Stimulated activated CD4-positive, alpha-beta T cell treated with anti-CD3 and anti-CD28 coated beads, TNF-alpha, amount 100 ng/mL, for 48 hours (primary cell): ENCODE results near the gene C1QL4.
"Not testable (repeated sequence)": the region's sequence is repeated elsewhere in the genome, so short reads cannot be mapped to it uniquely, and the experiment has no call there.

Source experiments
- DNase-seq, 3 donors: peaks; one replicate each; pipeline ENCODE4 v3.0.0-alpha.2; 2020; ENCODE audit warnings: low read depth in 3 of 3

Gene C1QL4

DNA sequence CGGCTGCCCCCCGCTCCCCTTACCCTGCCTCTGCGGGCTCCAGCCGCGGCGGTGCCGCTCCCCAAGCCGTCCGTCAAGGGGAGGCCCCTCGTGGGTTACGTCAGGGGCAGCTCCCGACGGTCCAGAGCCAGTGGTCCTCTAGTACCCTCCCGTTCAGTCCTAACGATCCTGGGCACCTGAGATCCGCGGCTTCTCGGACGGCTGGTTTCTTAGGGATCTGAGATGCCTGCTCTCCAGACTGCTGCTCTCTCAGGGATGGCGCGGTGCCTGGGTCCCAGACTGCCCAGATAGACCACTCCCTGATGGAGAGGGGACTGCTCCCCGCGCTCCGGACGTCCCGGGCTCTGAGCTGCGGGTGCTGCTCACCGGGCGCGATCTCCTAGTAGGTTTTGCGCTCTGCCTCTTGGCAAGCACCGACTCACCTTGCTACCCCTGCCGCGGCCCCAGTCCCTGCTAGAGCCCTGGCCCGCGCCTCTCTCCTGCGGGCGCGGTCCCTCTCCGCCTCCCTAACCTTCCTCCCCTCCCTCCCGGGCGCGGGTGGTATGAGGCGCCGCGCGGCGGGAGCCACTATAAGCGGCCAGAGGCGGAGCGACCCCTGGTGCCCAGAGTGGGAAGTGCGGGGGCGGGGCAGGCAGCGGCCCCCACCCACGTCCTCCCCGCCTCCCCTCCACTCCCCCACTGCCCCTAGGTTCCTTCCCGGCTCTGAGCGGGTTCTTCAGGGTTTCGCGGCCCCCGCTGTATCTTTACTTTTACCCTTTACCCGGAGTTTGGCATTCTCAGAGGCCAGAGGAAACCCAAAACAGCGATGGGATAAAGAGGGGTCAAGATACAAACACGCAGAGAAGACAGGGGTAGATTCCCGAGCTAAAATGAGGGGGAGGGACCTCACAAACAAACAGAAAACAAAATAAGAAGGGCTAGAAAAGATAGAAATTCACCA is at the start of gene C1QL4:
C1QL4 (minus strand) TSS at position 544 of the 940 bp plus-strand sequence. CDS start 711 bp downstream, outside the sequence.
- peak; percentile 69 to 84 (median 82) for DNase-seq

DNA sequence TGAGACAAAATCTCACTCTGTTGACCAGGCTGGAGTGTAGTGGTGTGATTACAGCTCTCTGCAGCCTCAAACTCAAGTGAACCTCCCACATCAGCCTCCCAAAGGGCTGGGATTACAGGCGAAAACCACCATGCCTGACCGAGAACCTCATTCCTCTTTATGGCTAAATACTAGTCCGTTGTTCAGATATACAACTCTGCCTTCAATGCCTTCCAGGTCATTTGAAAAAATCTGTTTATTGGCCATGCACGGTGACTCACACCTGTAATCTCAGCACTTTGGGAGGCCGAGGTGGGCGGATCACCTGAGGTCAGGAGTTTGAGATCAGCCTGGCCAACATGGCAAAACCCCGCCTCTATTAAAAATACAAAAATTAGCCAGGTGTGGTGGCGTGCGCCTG is 43.2 kb upstream of the C1QL4 start:
- not testable (repeated sequence) for DNase-seq

DNA sequence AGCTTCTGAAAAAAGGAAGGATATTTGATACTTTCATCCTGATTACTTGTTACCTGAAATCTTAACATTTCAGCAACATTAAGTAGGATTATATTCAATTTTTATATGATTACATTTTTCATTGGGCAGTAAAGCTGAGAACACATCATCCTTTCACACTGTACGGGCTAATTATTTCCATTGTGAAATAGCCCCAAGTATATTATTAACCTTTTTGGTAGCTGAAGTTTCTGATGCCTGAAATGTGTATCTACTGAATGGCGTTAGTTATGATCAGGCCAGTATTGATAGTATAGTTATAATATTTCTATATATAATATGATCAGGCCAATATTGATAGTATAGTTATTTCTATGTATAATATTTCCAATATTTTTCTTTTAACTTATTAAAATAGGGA is 40.4 kb upstream of the C1QL4 start:
- no peak for DNase-seq

DNA sequence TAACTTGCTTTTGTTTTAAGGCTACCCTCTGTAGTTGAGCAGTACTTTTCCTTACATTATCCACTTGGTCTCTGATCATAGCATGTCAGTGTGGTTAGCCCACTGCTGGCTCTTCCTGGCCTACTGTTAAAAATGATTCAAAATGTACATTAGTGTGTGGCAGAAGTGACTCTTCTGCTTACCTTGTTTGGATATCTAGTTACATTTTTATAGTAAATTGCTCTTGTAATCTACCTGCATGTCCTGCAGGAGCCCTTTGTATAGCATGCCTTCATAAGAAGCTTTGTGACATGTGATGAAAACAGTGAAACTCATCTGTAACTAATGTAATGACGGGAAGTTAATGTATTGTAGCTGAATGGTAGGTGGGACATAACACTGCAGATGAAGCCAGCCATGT is 38.4 kb upstream of the C1QL4 start:
- DNase-seq = no peak

DNA sequence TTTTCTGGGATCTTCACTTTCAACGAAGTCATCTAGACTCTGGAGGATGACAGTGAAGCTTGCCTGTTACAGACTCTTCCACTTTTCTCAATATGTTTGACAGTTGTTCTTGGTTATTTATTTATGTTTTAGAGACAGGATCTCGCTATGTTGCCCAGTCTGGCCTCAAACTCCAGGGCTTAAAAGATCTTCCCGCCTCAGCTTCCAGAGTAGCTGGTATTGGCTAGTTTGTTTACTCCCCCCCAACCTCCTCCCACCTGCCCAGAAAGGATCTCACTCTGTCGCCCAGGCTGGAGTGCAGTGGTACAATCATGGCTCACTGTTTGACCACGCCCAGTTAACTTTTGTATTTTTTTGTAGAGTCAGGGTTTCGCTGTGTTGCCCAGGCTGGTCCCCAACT is 33.6 kb upstream of the C1QL4 start:
- DNase-seq = no peak

DNA sequence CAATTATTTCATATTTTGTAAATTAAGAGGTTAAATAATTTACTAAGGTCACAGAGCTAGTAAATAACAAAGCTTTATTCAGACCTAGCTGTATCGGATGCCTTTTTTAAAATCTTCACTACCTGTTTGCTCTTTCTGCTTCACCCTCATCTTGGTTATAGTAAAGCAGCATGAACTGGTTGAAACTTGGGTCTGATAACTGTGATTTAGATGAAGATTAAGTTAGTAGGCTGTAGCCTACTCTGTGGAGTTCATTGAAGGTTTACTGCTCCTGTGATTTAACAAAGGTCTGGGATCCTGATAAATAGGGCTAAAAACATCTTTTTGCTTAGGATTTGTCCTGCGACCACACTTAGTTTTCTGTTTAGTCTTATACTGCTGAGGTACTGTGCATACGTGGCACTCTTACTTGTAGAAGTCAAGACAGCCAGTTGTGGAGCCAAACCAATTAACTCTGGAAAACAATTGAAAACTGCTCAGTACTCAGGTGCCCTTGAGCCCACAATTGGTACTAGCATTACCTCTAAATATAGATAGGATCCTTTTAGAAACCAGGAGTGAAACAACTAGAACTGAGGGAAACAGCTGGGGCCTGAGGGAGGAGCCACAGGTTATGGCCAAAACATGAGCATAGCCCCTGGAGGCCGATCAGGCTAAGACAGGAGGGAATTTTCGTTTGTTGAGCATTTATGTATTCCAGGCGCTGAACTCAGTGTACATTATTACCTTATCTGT is 32.6 kb upstream of the C1QL4 start:
- no peak for DNase-seq

DNA sequence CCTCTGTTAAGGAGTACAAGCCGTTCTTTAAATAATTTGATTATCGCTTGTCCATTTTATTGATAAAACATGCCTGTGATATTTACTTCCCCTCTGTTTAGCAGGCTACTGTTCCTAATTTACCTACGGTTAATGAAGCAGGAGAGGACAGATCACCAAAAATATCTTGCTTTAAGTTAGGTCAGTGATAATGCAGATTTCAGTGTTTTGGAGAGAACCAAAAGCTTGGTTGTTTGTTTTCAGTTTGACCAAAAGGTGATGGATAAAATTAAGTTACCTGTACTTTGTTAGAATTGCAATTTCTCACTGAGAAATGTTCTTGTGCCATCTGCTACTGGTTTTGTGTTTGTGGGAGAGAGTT is 31.2 kb upstream of the C1QL4 start:
- DNase-seq = no peak

DNA sequence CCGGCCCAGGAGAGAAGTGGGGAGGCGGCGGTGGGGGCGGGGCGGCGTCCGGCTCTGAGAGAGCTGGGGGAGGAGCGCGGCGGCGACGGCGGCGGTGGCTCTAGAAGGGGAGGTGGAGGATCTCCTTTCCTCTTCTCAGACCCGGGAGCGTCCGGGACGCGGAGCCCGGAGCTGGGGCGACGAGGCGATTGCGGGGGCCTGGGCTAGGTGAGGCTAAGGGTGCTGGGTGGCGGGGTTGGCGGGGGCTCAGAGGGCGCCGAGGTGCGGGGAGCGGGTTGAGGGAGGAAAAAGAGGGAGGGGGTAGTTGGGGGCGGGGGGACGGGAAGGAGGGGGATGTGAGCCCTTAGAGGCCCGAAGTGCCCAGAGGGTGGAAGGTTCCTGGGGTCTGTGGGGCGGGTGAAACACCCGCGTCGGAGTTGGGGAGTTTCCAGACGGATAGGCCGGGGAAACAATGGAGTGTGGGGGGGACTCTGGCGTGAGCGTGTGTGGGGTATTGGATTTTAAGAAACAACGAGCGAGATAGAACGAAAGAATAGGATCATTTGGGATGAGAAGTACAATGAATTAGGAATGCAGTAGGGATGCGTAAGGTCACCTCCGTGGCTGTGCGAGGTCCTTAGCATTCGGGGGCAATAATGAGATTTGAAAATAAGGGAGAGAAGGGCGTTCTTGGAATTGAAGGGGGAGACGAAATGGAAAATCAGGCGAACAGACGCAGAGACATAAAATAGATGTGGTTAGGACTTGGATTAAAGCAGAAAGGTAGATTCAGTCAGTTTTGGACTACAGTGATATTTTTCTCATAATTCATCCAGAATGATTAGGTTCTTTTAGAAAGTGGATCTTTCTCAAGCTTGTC is 30.6 kb upstream of the C1QL4 start, which contains the start of gene SPATS2:
SPATS2 (plus strand) TSS at position 82 of the 859 bp plus-strand sequence. CDS start 93,551 bp downstream, outside the sequence.
- DNase-seq = no peak

DNA sequence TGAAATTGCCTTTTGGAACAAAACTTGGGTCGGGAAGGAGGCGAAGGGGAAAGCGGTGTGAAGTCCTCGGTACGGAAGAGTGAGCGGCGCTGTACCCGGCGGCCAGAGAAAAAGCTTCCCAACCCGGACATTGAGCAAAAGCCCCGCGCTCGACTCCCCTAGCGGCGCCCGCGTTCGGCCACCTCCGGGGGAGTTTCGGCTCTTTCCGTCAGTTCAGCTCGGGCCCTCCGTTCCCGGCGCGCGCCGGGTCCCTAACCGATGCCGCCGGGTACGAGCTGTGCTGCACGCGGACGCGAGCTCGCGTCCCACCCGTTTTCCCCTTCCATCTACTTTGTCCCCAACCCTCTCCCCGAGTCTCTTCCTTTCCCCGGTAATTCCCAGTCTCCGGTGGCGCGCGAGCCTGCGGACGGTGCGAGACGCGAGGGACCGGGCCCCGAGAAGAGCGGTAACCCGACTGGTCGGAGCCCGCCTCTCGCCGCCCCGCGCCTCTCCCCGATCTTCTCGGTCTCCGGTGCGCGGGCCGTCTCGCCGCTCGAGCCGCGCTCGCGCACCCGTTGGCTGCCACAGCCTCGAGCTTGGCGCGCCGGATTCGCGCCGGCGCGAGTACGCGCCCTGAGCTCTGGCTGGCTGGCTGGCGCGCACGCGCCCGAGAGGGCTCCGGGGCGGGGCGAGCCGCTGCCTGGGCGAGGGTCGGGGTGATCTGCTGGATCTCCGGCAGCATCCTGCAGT is 29.8 kb upstream of the C1QL4 start:
- DNase-seq = peak; percentile 79 to 91 (median 83)

DNA sequence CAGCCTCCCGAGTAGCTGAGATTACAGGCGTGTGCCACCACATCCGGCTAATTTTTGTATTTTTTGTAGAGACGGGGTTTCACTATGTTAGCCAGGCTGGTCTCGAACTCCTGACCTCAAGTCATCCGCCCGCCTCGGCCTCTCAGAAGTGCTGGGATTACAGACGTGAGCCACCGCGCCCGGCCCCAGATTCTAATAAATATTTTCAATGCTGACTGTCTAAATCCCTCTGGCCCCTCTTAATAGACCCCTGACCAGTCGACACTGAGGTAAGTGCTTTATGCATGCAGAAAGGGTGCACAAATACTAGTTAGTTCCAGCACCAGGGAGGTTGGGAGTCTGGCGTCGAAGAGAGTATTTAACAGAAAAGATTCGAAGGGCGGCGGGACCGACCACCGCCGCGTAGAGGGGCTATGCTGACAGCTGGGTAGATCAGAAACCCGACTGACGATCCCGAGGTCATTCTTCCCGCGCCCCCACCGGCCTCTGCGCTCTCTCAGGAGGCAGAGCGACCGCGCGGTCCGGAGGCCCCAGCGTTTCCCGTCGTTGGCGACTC is 29.2 kb upstream of the C1QL4 start:
- no peak for DNase-seq

DNA sequence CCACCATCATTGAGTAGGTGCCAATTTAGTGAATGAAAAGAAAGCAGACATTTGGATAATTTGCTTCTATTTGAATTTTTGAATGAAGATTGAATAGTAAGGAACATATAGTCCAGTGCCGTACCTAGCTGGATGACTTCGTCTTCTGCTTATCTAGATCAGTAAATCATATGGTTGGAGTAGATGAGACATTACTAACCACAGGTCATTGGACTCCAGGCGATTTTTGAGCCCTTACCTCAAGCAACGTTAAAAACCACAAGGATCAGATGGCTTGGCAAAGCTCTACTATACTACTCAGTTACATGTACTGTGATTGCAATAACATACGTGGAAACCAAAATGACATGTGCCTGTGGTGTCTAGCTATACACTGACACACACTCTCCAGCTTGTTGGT is 28.6 kb upstream of the C1QL4 start:
- DNase-seq = no peak

DNA sequence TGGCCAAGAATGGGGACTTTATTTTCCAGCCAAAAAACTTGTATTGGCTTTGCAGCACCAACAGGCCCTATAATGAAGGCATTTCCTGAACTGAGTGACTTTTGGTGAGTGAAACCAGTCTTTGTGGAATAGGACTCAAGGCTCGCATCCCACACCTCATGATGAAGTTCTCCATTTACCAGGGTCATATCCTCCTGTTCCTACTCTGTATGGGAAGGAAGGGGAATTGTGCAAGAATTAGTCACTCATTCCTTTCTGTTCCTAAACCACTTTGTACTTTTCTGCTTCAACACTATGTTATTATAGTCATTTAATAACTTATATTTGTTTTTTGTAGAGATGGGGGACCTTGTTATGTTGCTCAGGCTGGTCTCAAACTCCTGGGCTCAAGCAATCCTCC is 28.0 kb upstream of the C1QL4 start:
- no peak for DNase-seq

DNA sequence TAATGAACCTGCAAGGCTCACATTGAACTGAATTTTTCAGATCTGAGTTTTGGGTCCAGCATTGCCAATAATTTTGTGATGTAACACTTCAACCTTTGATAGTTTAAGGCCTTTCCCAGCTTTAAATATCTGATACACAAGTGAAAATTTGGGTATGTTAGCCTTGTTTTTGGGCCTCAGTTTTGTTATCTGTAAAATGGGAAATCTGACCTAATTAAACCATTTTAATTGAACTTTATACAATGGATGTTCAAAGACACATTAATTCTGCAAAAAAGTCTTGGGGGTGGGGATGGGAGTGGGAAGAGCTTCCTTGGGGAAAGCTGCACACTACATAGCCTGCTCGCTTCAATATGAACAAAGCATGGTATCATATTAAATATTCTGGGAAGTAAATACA is 25.1 kb upstream of the C1QL4 start:
- DNase-seq = no peak

DNA sequence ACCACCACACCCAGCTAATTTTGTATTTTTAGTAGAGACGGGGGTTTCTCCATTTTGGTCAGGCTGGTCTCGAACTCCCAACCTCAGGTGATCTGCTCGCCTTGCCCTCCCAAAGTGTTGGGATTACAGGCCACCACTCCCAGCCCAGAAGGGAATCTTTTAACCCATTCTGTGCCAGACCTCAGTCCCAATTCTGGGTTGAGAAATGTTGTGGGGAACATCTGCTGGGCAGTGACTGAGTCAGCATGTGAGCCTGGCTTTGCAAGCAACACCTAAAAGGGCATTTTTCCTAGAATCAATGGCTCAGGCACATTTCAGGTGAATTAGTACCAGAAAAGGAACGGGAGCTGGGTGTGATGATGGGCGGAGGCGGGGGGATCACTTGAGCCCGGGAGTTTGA is 22.7 kb upstream of the C1QL4 start:
- DNase-seq = no peak

DNA sequence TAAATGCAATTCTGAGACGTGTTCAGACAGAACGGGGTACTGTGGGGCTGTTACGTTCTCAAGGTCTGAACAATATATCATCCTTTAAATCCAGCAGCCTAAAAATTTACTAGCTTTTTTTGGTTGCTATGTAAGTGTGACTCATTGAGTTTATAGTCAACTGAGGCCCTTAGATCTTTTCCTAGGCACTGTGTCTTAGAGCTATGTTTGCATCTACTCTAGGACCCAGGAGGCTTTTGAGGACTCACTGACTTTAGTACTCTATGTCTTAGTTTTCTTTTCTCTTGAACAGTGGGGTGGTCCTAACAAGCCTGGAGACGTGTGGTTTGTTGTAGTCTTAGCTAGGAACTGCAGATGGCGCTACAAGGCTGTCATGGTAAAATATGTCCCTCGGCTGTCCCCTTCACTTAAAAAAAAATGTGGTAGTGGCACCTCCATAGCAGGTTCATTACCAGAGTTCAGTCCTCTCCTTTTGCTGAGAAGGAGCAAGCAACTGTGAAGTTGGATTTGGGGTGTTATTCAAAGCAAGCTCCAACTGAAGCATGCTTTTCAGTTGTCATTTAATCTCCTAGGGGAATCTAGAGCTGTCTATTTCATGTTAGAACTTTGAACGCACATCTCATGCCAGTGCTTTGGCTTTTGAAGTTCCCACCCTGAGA is 21.6 kb upstream of the C1QL4 start:
- DNase-seq = no peak

DNA sequence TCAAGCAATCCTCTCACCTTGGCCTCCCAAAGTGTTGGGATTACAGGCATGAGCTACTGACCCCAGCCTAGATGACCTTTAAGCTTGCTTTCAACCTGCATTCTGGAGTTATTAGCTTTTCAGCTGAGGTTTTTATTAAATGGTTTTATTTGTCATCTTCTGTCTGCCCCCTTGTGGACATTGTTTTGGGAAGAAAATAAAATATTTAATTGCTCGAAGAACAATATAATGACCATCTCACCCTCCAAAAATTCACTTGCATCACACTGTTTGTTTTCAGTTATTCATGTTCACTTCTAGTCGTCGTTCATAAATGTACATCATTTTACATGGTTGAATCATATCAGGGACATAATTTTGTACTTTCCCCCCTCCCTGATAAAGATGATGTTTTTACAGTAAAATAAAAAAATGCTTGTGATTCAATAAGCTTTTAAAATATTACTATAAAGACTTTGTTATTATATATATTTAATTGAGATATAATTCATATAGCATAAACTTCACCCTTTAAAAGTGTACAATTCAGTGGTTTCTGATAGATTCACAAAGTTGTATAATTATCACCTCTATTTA is 20.2 kb upstream of the C1QL4 start:
- DNase-seq = no peak

DNA sequence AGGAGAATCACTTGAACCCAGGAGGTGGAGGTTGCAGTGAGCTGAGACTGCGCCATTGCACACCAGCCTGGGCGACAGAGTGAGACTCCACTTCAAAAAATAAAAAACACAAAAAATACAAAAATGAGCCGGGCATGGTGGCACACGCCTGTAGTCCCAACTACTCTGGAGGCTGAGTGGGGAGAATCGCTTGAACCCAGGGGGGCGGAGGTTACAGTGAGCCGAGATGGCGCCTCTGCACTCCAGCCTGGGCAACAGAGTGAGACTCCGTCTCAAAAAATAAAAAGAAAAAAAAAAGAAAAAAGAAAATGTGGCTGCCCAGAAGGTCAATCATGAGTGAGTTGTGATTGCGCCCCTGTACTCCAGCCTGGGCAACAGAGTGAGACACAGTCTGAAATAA is 18.9 kb upstream of the C1QL4 start:
- no peak for DNase-seq

DNA sequence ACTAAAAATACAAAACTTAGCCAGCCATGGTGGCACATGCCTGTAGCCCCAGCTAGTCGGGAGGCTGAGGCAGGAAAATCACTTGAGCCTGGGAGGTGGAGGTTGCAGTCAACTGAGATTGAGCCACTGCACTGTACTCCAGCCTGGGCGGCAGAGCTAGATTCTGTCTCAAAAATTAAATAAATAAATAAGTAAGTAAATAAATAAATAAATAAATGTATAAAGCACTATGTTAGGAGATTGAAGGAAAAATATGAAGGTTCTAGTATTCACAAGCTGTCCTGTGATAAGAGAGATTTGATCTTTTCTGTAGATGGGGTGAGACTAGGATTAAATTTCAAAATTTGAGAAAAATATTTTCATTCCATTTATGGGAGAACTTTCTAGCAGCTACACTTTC is 15.4 kb upstream of the C1QL4 start:
- DNase-seq = no peak

DNA sequence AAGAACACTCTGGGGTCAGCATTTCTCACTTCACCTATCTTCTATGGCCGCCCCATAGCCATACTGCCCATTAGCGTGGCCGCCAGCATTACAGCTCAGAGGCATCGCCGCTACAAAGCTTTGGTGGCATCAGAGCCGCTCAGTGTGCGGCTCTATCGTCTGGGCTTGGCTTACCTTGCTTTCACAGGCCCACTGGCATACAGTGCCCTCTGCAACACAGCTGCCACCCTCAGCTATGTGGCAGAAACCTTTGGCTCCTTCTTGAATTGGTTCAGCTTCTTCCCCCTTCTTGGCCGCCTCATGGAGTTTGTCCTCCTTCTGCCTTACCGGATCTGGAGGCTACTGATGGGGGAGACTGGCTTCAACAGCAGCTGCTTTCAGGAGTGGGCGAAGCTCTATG is 12.3 kb upstream of the C1QL4 start:
- DNase-seq = no peak

DNA sequence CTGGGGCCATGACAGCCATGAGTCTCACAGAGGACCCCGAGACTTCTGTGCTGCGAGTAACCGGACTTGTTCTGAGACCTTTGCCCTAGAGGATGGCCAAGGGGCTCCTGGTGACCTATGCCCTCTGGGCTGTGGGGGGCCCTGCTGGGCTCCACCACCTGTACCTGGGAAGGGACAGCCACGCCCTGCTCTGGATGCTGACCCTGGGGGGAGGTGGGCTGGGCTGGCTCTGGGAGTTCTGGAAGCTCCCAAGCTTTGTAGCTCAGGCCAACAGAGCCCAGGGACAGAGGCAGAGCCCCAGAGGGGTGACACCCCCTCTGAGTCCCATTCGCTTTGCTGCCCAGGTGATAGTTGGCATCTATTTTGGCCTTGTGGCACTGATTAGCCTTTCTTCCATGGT is 11.8 kb upstream of the C1QL4 start:
- no peak for DNase-seq
